ENCODE data around the gene ADCK1. TPM values are rescaled to one million over a fixed set of nuclear protein-coding genes. Genes with fewer than 3 reads are reported as not detected.
A peak's percentile ranks its signal among the peaks of the same experiment; 100 is the strongest.

ADCK1 gene
- total and polyA plus RNA-seq, 2 of the 13 experiments (the other 11 are each of a cell fraction or from before 2014, with no cell fraction given): 3.9 to 6.3 TPM

GRCh38 chr14:77760381-77761204 lies 39.3 kb upstream of the ADCK1 start, which contains the start of gene SNW1 (continued):
- no peak for TF ChIP-seq ZBTB4 (CRISPR knock-in tag; IDR thresholded peaks at IDR 0.05; ENCODE audit: borderline replicate concordance)
- 0 out of 2 replicates have a peak, but pooled peaks have one; percentile 50 for TF ChIP-seq ZGPAT (CRISPR knock-in tag; IDR thresholded peaks at IDR 0.05)
- TF ChIP-seq GPBP1L1 (CRISPR knock-in tag; IDR thresholded peaks at IDR 0.05): no peak
- peak; percentile 53; the same call in 1 of the 2 replicates for TF ChIP-seq ZNF543 (CRISPR knock-in tag; IDR thresholded peaks at IDR 0.05)
- TF ChIP-seq ZMAT3 (CRISPR knock-in tag; conservative IDR thresholded peaks at IDR 0.05): 0 out of 2 replicates have a peak, but pooled peaks have one; percentile 81
- no peak for TF ChIP-seq BCLAF1 (IDR thresholded peaks at IDR 0.05)
- peak; percentile 30; the same call in 1 of the 2 replicates for TF ChIP-seq PITX1 (CRISPR knock-in tag; IDR thresholded peaks at IDR 0.05)
- peak; percentile 67; the same call in 1 of the 2 replicates for TF ChIP-seq BRD4 (CRISPR knock-in tag; IDR thresholded peaks at IDR 0.05)
- TF ChIP-seq ZNF841 (CRISPR knock-in tag; IDR thresholded peaks at IDR 0.05; ENCODE audit: borderline replicate concordance): no peak
- no peak for TF ChIP-seq SALL2 (CRISPR knock-in tag; IDR thresholded peaks at IDR 0.05)
- TF ChIP-seq DR1 (CRISPR knock-in tag; IDR thresholded peaks at IDR 0.05): no peak
- TF ChIP-seq ZNF260 (CRISPR knock-in tag; IDR thresholded peaks at IDR 0.05; ENCODE audit: borderline replicate concordance, low read depth): no peak
- TF ChIP-seq NR1H2 (CRISPR knock-in tag; IDR thresholded peaks at IDR 0.05; ENCODE audit: borderline replicate concordance, low read depth): no peak
- TF ChIP-seq THAP9 (CRISPR knock-in tag; IDR thresholded peaks at IDR 0.05; ENCODE audit: borderline replicate concordance): peak; percentile 92
- TF ChIP-seq ATRX (CRISPR knock-in tag; IDR thresholded peaks at IDR 0.05; ENCODE audit: borderline replicate concordance): no peak
- peak; percentile 73; the same call in 1 of the 2 replicates for TF ChIP-seq ZNF768 (CRISPR knock-in tag; IDR thresholded peaks at IDR 0.05)

All from HepG2 (cell line).